Fibroblast of skin of right quadriceps (primary cell): Measurements from ENCODE around the gene JAZF1.

Source experiments
- DNase-seq: peaks from one replicate; pipeline ENCODE4 v3.0.0-alpha.2; 2013

The JAZF1 gene

GRCh38 chr7:27795977-27796376, 384.6 kb downstream of the JAZF1 start:
- DNase-seq, result no peak

- DNase-seq, result peak; percentile 38
Observed at GRCh38 chr7:27793780-27794179, 386.8 kb downstream of the JAZF1 start.

GRCh38 chr7:27788437-27788836, 392.2 kb downstream of the JAZF1 start:
- DNase-seq, result no peak

DNA sequence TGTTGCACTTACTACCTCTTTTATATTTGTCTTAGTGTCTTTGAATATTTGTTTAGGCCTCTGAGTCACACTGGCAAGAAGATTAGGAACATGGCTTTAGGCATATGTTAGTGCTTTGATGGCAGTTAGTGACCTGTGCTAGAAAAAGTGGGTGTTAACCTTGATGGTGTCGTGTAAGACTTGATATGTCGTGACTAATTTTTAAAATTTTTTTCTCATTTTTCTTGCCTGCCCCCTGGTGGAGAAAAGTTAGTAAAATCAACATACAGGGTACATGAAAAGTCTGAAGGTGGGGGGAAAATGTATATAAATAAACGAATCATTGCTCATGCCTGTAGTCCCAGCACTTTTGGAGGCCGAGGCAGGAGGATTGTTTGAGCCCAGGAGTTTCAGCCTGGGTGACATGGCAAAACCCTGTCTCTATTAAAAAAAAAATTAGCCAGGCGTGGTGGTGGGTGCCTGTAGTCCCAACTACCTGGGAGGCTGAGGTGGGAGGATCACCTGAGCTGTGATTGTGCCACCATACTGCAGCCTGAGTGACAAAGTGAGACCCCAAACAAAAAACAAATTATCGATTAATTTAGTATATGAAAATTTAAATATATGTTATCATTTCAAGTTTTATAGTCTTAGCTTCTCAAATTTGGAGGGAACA, 396.1 kb downstream of the JAZF1 start:
- peak; percentile 58 for DNase-seq

GRCh38 chr7:27782849-27783248, 397.7 kb downstream of the JAZF1 start:
- no peak for DNase-seq

DNA sequence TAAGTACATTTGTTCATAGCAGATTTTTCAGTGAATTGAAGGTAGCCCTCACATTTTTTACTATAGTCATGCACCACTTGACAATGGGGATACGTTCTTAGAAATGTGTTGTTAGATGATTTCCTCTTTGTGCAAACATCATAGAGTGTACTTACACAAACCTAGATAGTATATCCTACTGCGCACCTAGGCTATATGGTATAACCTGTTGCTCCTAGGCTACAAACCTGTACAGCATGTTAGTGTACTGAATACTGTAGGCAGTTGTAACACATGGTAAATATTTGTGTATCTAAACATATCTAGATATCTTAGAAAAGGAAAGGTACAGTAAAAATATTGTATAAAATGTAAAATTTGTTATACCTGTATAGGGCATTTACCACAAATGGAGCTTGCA, 399.4 kb downstream of the JAZF1 start:
- no peak for DNase-seq
